Adrenal gland (tissue), 12 donors: ENCODE measurements around the gene VMO1. TPM values are rescaled to one million over a fixed set of nuclear protein-coding genes. Genes with fewer than 3 reads are reported as not detected.

Source experiments
- DNase-seq, 7 donors: peaks; one replicate each; pipeline ENCODE4 v3.0.0-alpha.2; 2019 to 2020
- H3K27ac ChIP-seq, 5 donors: fragments of 200-600 bp; sonication (generic) in 4 of 5; 1 replicate in 3 of 5; 2 replicates in 2 of 5; pipeline versions ENCODE4 v1.5.1 to v1.8.0; 2016 to 2020; ENCODE audit warnings: mild to moderate bottlenecking in 1 of 5
- H3K27me3 ChIP-seq: fragments of 200-600 bp; 2 replicates; pipeline ENCODE4 v1.8.0; 2021
- H3K36me3 ChIP-seq, 2 donors: fragments of 200-600 bp; replicated peaks in 1 of 2; 1 replicate in 1 of 2; 2 replicates in 1 of 2; pipeline versions ENCODE4 v1.5.1 to v1.8.0; 2018 to 2022
- H3K4me1 ChIP-seq, 2 donors: fragments of 200-600 bp; replicated peaks in 1 of 2; 1 replicate in 1 of 2; 2 replicates in 1 of 2; pipeline versions ENCODE4 v1.5.1 to v1.8.0; 2018 to 2021
- H3K4me3 ChIP-seq, 4 donors: fragments of 200-600 bp; sonication (generic) in 3 of 4; one replicate each; pipeline ENCODE4 v1.5.1; 2016 to 2018
- H3K9me3 ChIP-seq, 3 donors: fragments of 200-600 bp; sonication (generic) in 1 of 3; replicated peaks in 1 of 3; 1 replicate in 2 of 3; 2 replicates in 1 of 3; pipeline versions ENCODE4 v1.5.1 to v1.8.0; 2016 to 2021
- POLR2A ChIP-seq, 2 donors: fragments of 450-650 bp; IDR thresholded peaks; one replicate each; pipeline ENCODE4 v1.6.1; 2017; ENCODE audit warnings: antibody characterized with exemption in 2 of 2, mild to moderate bottlenecking in 2 of 2, moderate library complexity in 1 of 2
- WGBS, 4 donors: extraction: QIAGEN DNeasy Blood & Tissue Kit in 2 of 4; methylation state at CpG; one replicate each; pipeline versions ENCODE4 v1.1.5 to v1.1.7; 2013 to 2017; 5-methylcytosine and 5-hydroxymethylcytosine counted together
- intact Hi-C, 2 donors: fragments of 100-400 bp; cut with DNase I; formaldehyde crosslinking; loops; one replicate each; pipeline versions ENCODE4 v1.14.1 to v1.15.0; 2022 to 2023
- polyA plus RNA-seq, 3 donors: library from polyadenylated mRNA; stranded (reverse); fragments of 200-250 nt in 2 of 3; fragments of 350-450 nt in 1 of 3; fragmentation: Illumina TruSeq in 1 of 3; extraction: RNeasy Lipid Tissue Mini Kit (QIAGEN cat#74804) in 1 of 3; gene quantifications; one replicate each; pipeline ENCODE4 v1.2.3, GENCODE V29; 2013 to 2014
- total RNA-seq, 9 donors: library from RNA; depleted of rRNA in 4 of 9; stranded (reverse); fragments of >200 nt in 4 of 9; fragments of 120-200 nt in 1 of 9; fragmentation: NEBNext Ultra II Directional in 1 of 9; extraction: Animal tissue kit (Norgen Biotek cat#: 25700) in 1 of 9; gene quantifications; one replicate each; pipeline versions ENCODE4 v1.1.0 to v1.2.4, GENCODE V29; 2013 to 2023
- TF ChIP-seq, protein P1 (sequence below), 6 experiments: fragments of 450-650 bp in 4 of 6; fragments of 200-600 bp in 2 of 6; sonication (generic) in 1 of 6; IDR thresholded peaks; 1 replicate in 5 of 6; 2 replicates in 1 of 6; pipeline versions ENCODE4 v1.5.1 to v1.8.0; 2016 to 2021; ENCODE audit warnings: antibody characterized with exemption in 6 of 6, mild to moderate bottlenecking in 2 of 6, moderate library complexity in 1 of 6
- donor health status: healthy with polysubstance abuse.
- donor health status: Bipolar disorder and iron deficiency.
- donor health status: DM: yes; HTN: yes; CAD: no.
- donor health status: DM: no; HTN: no; CAD: no.
- donor health status: DM: no; HTN: no; CAD: no.
- donor health status: DM: yes; HTN: yes; CAD: no.

VMO1 gene
- total and polyA plus RNA-seq, 12 donors, result 0.50 to 9.6 (median 4.4) TPM; not detected in 1

DNA sequence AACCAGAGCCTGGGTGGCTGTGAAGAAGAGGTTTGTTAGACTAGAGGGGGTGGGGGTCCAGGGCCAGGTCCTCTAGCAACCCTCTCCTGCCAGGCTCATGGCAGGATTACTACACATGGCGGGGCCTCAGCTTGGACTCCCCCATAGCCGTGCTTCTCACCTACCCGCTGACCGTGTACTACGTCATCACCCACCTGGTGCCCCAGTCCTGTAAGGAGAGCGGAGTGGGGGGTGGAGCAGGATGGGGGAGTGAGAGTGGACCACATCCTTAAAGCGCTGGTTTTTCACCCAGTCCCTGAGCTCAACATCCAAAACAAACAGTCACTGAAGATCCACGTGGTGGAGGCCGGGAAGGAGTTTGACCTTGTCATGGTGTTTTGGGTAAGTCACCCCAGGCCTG lies 42.3 kb downstream of the VMO1 start:
- H3K27me3 ChIP-seq, result peaks cover 6% of the 10 kb centered on the region
- DNase-seq, result no peak
- no peak overlapping the region for H3K4me3 ChIP-seq
- intact Hi-C loops, result no loop called here
- H3K9me3 ChIP-seq, result no peaks in the 10 kb centered on the region
- no peak overlapping the region for H3K27ac ChIP-seq
- no peak for TF ChIP-seq POLR2A (IDR thresholded peaks at IDR 0.05)
- TF ChIP-seq, protein P1, sequence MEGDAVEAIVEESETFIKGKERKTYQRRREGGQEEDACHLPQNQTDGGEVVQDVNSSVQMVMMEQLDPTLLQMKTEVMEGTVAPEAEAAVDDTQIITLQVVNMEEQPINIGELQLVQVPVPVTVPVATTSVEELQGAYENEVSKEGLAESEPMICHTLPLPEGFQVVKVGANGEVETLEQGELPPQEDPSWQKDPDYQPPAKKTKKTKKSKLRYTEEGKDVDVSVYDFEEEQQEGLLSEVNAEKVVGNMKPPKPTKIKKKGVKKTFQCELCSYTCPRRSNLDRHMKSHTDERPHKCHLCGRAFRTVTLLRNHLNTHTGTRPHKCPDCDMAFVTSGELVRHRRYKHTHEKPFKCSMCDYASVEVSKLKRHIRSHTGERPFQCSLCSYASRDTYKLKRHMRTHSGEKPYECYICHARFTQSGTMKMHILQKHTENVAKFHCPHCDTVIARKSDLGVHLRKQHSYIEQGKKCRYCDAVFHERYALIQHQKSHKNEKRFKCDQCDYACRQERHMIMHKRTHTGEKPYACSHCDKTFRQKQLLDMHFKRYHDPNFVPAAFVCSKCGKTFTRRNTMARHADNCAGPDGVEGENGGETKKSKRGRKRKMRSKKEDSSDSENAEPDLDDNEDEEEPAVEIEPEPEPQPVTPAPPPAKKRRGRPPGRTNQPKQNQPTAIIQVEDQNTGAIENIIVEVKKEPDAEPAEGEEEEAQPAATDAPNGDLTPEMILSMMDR (IDR thresholded peaks at IDR 0.05), result no peak
- 81 to 91% (median 84%) methylated on average over 8 to 9 of the region's 9 CpGs for WGBS, 4 donors
- peaks cover 3% of the 10 kb centered on the region in 2 donors for H3K4me1 ChIP-seq
- no peaks in the 10 kb centered on the region for H3K36me3 ChIP-seq

DNA sequence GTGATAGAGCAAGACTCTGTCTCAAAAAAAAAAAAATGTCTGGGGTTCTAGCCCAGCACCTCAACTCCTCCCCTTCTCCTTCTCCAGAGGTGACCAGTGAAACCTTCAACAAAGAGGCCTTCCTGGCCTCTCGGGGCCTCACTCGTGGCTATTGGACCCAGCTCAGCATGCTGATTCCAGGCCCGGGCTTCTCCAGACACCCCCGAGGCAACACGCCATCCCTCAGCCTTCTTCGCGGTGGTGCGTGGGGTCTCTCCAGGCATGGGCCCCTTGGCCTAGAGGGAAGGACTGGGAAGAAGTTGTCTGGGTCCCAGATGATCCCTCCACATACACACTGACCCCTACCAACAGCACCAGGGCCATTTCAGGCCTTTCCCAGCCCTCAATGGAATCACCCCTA lies 42.9 kb downstream of the VMO1 start:
- no peaks in the 10 kb centered on the region for H3K36me3 ChIP-seq
- H3K27ac ChIP-seq, result no peak overlapping the region
- WGBS, 4 donors, result 88 to 96% (median 93%) methylated on average over 8 of the region's 8 CpGs
- H3K9me3 ChIP-seq, result no peaks in the 10 kb centered on the region
- TF ChIP-seq, protein P1 (IDR thresholded peaks at IDR 0.05), result no peak
- TF ChIP-seq POLR2A (IDR thresholded peaks at IDR 0.05), result no peak
- H3K4me1 ChIP-seq, result peaks cover 6 to 9% of the 10 kb centered on the region in 2 donors
- intact Hi-C loops, result no loop called here
- DNase-seq, result no peak
- no peak overlapping the region for H3K4me3 ChIP-seq
- peaks cover 6% of the 10 kb centered on the region for H3K27me3 ChIP-seq

DNA sequence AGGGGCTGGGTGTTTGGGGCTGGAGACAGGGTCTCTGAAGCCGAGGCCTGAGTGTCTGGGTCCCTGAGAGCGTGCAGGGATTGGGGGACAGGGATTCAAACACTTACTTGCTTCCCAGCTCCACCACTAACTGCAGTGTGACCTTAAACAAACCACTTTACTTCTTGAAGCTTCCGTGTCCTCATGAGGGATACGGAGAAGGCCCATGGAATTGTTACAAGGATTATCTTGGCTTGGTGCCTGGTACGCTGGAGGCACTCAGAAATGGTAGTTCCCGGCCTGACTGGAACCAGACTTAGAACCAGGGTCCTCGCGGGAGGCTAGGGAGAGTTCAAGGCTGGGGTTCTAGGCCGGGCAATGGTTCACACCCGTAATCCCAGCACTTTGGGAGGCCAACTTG lies 43.5 kb downstream of the VMO1 start:
- no peaks in the 10 kb centered on the region for H3K9me3 ChIP-seq
- no peak for TF ChIP-seq POLR2A (IDR thresholded peaks at IDR 0.05)
- TF ChIP-seq, protein P1 (IDR thresholded peaks at IDR 0.05), result no peak
- H3K4me1 ChIP-seq, result peaks cover 6 to 13% of the 10 kb centered on the region in 2 donors
- DNase-seq, result no peak
- H3K4me3 ChIP-seq, result no peak overlapping the region
- H3K27me3 ChIP-seq, result peaks cover 6% of the 10 kb centered on the region
- WGBS, 4 donors, result 76 to 84% (median 80%) methylated on average over 10 of the region's 10 CpGs
- H3K36me3 ChIP-seq, result no peaks in the 10 kb centered on the region
- no peak overlapping the region for H3K27ac ChIP-seq
- intact Hi-C loops, result no loop called here

DNA sequence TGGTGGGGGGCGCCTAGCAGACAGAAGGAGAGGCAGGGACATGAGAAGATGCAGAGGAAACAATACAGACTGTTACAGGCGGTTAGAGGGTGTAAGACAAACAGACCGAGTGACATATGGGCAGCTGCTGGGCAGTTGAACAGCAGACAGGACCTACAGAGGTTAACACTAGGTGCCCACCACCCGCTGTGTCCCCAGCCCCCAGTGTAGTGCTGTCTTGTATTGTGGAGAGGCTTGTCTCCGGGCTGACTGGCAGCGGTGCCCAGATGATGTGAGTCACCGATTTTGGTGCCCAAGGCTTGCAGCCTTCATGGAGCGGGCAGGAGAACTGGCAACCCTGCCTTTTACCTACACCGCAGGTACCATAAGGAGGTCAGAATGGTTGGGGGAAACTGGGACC lies 44.0 kb downstream of the VMO1 start:
- peaks cover 6 to 13% of the 10 kb centered on the region in 2 donors for H3K4me1 ChIP-seq
- intact Hi-C loops, result no loop called here
- H3K4me3 ChIP-seq, result no peak overlapping the region
- H3K36me3 ChIP-seq, result no peaks in the 10 kb centered on the region
- H3K27me3 ChIP-seq, result peaks cover 6% of the 10 kb centered on the region
- no peak overlapping the region for H3K27ac ChIP-seq
- TF ChIP-seq, protein P1 (IDR thresholded peaks at IDR 0.05), result no peak
- TF ChIP-seq POLR2A (IDR thresholded peaks at IDR 0.05), result no peak
- H3K9me3 ChIP-seq, result no peaks in the 10 kb centered on the region
- DNase-seq, result no peak
- WGBS, 4 donors, result 69 to 86% (median 77%) methylated on average over 8 to 9 of the region's 9 CpGs
